ENCODE data around the gene MTHFSD.

Gene MTHFSD

DNA sequence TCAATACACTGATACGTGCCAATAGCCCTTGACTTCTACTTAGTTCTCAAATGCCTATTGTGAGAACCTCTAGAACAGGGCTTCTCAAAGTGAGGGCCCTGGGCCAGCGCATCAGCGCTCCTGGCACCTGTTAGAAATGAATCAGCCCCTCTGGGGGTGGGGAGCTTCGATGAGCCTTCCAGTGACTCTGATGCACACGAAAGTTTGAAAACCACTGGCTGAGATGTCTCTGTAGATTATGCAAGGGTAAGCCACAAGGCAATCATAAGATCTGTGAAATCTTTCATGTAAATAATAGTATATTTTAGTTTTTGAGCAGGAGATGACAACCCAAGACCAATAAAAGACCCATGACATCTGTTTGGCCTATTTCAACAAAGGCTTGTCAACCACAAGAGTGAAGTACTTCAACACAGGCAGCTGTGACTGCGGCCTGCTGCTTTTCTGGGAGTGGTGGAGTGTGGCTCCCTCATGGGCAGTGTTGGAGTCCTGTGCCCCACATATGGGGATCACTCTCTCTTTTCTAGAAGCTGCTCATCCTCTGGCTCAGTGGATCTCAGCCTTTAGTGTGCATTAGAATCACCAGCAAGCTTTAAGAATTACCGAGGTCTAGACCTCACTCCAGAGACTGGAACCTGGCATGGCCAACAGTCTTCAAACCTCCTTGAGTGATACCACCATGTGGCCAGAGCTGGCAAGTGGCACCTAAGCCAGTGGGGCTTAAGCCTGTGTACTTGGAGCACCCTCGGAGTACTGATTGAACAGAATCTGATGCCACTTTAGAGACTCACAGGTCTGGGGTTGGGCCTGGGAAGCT, 5.8 kb downstream of the MTHFSD start:
- no peak for DNase-seq

DNA sequence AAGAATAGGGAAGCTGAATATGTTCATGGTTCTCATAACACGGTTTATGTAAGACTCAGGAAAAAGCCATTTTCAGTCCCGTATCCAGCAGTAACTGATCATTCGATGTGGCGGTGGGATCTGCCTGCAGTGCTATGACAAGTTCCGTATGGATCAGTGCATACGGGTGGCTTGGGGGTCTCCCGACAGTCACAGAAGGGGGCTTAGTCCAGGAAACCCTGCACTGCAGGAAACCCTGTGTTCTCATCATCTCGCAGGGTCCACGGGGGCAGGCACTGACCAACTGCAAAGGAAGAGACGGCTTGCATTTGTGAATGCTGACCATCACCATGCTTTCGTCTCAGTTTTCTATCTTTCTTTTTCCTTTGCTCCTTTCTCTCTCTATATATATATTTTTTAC, 7.7 kb downstream of the MTHFSD start:
- no peak for DNase-seq

DNA sequence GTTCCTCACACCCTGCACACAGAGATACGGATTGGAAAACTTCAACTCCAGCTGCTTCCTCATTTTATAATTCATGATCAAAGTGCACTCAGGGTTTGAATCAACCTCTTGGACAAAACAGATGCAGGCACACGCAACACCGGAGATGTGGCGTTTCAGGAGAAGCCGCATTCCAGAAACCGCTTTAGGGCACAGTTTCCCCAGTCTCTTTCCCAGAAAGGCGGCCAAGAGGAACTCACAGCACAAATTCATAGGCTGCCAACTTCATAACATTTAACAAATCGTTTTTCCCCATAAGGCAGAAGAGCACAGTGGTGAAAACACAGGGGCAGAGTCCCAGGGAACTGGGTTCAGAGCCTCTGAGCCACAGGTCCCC, 8.4 kb downstream of the MTHFSD start:
- DNase-seq, result no peak

DNA sequence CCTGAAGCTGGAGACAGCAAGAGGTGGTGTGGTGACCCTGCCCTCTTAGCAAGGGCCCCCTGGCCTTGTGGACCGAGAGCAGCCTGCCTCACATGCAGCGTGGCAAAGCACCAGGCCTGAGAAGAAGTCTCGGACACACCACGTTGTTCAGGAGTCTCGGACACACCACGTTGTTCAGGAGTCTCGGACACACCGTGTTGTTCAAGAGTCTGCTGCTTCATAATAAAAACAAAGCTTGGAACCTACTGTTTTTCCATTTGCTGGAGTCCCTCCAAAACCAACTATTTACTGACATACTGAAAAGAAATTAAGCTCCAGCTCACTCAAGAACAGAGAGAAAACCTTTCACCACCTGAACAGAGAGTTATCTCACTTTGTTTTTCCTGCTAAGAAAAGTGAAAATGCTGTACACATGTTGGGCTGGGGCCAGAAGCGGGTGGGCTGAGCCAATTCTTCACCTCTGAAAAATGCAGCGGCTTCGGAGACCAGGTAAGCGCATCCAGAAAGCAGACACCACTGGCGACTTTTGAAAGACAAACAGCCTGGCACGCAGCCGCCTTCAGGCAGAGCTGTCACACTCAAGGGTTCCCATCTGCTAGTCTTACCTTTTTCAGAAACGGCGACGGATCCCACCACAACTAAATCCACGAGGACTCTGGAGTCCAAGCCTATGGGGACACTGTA, 8.9 kb downstream of the MTHFSD start:
- DNase-seq, result no peak

DNA sequence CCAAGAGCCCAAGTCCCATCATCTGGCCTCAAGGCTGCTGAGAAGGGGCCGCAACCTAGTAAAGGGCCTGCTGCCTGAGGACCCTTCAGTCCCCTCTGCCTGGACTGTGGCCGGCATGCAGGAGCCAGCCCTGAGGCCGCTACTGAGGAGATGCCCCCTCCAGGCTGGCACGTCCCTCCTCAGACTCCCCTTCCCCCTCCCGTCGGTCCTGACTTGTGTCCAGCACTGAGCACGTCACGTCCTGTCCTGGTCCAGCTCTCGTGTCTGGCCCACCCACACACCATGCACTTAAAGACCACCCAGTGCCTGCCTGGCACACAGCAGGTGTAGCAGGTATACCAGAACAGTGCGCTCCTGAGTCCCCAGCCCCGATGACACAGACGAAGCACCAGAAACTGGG, 9.6 kb downstream of the MTHFSD start:
- DNase-seq, result no peak

DNA sequence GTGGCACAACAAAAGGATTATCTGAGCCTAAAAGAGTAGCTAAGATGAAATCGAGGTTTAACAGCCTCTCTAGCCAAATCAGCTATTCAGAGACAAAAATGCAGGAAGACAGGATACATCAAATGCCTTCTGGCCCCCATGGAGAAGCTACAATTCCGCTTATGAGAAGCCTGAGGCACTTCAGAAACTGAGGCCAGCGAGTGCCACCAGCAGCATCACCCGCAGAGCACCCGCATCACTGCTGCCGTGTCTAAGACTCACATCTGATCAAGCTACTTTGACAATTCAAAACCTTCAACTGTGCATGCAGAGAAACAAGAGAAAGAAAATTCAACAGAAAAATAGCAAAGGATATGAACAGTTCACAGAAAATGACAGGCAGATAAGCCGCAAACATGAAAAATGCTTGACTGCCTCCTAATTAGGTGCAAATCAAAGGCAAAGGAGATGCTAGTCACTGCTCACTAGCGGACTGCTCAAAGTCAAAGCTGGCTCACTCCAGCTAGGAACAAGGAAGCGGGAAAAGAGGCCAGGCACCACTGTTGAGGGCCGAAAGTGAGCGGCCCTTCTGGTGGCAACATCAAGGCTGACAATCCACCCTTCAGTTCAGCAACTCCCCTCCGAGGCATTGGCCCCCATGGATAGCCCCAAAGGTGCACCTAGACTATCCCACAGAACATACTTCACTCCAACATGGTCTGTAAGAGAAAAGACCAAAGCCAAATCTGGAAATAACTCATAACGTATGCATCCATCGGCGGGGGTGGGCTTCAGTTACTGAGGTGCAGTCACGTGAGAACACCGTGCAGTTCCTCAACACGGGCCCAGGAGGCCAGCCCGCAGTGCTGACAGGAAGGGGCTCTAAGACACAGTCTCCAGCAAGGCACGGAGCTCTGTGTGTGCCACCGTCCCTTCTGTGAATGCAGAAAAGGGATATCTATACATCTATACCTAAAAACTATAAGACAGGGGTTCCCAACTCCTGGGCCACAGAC, 12.0 kb downstream of the MTHFSD start:
- DNase-seq, result no peak

DNA sequence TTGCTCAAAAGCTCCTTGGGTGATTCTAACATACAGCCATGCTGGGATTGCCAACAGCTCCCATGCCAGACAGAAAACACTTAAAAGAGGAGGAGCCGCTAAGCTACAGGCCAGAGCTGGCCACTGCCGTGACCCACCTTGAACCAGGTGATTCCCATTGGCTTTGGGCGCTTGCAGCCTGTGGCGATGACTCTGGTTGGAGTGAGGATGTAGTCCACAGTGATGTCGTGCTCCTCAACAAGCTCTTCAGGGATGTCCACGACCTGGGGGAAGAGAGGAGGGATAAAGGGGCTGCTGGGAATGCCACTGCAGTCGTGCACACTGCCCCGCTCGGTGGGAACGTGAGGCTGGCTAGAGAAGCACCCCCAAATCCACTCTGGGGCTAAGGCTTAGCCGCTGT, 13.5 kb downstream of the MTHFSD start:
- no peak for DNase-seq

DNA sequence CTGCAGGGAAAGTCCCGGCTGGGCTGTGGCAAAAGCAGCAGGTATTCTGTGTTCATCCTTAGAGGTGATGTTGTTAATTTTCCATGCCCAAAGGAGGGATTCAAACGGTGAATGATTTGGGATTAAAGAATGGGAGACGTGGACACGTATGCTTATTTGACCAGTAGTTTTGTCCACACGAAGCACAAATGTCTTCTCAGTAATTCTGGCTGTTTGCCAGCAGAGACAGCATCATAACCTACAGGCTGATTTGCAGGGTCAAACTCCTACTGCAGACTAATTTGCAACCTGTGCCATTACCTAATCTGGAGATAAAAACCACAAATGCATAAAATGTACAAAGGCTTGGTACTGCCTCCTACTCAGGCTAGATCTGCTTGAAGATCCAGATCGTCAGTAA, 14.1 kb downstream of the MTHFSD start:
- no peak for DNase-seq

DNA sequence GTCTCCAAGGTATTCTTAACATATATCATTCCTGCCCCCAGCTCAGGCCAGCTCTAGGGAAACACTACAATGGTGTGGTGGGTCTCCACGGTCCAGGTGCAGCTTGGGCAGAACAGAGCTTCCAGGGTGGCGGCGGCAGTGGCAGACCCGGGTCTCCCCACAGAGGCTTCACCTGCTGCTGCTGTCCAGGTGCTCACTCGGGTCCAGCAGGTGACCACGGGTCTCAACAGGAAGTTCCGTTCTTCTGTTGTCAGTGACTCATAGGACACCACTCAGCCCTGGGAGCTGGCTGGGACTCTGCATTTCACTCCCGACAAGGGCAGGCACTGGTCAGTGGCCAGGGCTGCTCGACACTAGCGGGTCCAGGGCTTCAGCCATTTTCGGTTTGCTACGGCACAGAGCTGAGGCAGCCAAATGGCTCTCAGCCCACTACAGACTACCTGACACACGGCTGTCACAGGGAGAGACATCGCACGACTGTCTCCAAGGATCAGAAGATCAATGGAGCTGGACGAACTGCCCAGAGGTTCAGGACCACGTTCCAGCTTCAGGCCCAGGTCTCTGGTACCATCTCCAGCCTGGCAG, 16.7 kb downstream of the MTHFSD start:
- no peak for DNase-seq

DNA sequence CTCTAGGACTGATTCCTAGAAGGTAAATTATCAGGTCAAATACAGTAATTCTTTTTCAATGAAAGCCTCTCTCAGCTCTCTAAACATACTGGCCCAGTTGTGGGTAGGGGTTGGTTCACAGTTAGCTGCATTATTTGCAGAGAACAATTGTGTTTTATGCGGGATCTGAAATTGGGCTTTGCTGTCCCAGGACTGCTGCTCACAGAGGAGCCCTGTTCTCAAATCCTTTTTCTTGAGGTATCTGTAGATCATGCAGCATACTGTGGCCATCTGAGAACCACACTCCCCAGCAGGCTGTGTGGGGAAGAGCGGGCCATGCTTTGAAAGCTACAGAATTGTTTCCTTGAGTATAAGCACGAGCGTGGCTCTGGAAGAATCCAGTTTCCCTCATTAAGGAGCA, 17.5 kb downstream of the MTHFSD start:
- no peak for DNase-seq

DNA sequence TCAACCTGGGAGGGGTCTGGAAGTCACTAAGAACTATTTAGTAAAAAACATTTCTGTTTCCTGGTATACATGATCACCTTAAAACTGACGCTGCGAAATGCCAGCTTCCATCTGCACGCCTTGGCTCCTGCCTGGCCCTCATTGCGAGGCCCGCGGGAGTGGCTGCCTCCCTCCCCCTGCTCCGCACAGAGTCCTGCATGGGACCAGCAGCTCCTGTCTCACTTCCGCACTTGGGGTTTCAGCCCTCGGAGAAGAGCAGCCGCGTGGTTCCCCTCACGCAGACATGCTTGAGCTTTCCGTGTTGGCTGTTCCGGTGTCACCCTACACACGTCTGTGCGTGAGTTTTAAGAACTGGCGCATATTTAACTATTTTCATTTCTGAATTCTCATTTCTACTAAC, 18.4 kb downstream of the MTHFSD start:
- DNase-seq, result no peak

DNA sequence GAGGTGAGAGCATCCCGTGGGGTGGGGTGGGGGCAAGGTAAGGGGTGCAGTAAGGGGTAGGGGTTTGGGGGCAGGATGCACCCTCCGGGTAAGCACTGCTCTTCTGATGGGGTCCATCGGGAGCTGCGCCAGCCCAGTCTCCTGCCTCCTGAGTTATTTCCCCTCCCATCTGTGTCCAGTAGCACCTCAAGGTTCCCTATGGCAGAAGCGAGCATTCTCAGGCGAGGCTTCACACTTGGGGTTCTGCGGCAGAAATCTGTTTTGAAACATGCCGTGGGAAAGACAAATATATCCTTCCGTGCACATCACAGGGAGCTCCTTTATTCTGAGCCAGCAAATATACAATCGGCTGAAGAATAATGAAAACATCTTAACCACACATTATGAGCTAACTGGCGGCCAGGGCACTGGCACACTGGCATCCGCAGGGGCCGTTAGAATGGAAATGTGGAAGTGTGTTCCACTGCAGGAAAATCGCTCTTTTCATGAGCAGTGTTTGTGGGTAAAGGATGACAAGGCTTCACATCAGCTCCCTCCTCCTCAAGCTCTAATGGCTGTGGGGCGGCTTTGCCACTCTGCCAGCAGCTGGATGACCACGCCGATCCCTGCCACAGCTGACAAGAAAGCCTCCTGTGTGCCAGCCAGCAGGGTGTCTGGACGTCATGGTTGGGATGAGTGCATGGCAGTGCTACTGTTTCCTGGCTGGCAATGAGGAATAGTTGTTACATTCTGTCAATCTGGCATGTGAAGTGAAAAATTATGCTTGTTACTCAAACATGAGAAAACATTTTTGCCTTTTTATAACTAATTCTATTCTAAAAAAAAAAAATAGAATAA, 20.0 kb downstream of the MTHFSD start:
- DNase-seq, result no peak

DNA sequence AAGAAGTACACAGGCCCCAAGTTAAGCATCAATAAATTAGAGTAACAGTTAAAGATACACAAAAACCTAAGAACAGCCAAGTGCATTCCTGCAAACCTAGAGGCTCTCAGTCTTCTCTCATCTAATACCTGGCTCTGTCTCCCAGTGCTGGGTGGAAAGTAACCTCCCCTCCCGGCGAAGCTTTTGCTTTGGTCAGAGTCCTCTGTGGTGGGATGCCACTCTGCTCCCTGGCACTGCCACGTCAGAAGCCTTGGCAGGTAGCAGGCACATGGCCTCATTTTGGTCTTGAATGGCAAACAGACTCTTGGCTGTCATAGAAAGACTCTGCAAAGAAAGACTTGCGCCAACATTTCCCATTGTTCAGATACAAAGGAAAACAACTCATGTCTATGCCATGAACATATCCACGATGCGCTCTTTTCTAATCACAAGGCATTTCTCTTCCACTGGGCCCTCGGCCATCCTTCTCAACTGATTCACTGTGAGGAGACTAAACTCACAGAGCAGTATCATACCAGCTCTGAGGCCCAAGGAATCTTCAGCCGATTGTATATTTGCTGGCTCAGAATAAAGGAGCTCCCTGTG, 21.2 kb downstream of the MTHFSD start:
- no peak for DNase-seq

DNA sequence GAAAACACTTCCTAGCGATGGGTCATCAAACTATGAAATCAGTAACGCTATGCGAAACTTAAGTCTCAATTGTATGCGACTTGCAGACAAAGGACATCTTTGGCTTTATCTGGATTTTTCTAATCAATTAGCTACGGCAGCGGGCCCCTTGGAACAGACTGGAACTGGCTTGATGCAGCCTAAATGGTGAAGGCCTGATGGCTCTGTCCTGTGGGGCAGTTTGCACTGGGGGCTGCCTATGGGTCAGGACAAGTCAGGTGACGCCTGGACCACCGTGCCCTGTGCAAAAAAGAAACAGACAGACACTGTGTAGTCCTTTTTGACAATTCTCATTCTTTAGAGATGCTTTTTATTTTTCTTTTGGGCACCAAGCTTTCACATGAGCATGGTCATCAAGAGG, 22.0 kb downstream of the MTHFSD start:
- no peak for DNase-seq

DNA sequence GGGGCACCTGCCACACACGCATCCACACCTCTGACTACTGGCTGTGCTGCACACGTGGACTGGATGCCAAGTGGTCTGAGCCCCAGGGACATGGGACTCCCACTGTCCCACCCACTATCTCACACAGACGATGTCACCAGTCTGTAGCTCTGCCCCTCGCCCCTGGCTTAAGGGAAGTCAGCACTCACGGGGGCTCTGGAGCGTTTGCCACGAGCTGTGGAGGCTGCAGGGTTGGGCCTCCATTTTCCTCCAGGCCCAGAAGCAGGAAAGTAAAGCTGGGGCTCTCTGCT, 22.6 kb downstream of the MTHFSD start:
- DNase-seq, result no peak

DNA sequence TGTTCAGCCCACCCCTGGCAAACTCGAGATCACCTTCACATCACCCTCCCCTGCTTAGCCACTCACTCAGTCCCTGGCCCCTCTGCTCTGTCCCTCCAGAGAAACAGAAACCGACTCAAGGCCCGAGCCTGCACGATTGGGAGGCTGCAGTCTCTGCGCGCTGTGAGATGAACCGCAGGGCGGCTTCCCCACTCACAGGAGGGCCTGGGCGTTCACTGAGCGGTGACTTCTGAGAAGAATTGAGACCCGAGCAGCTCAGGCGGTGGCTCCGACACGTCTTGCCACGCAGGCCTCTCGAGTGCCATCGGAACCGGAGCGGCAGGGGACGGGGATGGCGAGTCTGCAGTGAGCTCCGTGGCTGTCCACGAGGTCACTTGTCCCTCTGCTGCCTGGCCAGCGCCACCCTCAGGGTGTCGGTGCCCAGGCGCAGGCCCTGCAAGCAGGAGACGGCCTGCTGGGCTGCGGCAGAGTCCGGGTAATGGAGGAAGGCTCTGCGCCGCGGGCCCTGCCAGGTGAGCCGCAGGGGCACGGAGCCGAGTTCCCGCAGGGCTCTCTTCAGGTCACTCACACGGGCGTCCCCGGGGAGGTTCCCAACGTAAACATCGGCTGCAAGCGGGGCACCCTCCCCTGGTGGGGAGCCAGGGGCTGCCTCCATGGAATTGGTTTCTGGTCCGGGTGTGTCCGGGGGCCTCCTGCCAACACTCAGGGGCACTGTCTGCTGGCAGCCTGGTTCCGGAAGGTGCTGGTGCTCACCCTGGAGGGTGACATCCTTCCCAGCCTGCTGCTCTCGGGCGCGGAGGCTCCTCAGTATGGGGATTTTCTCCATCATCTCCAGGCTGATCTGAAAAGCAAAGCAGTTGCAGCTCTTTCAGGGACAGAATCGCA, 23.2 kb downstream of the MTHFSD start:
- no peak for DNase-seq

DNA sequence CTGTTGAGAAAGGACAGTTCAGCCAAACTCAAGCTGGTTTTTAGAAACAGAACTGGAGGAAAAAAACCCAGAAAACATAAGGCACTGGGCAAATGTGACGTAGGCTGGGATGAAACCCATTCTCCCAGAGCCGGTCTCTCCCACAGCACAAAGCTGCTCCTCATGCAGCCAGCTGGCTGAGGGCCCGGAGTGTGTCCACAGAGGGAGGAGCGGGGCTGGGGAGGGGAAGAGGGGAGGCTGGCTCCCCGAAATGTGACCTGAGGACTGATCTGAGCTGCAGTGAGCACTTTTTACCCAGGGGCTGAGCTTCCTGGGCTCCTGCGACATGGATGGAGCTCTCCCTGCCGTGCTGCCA, 23.9 kb downstream of the MTHFSD start:
- no peak for DNase-seq

DNA sequence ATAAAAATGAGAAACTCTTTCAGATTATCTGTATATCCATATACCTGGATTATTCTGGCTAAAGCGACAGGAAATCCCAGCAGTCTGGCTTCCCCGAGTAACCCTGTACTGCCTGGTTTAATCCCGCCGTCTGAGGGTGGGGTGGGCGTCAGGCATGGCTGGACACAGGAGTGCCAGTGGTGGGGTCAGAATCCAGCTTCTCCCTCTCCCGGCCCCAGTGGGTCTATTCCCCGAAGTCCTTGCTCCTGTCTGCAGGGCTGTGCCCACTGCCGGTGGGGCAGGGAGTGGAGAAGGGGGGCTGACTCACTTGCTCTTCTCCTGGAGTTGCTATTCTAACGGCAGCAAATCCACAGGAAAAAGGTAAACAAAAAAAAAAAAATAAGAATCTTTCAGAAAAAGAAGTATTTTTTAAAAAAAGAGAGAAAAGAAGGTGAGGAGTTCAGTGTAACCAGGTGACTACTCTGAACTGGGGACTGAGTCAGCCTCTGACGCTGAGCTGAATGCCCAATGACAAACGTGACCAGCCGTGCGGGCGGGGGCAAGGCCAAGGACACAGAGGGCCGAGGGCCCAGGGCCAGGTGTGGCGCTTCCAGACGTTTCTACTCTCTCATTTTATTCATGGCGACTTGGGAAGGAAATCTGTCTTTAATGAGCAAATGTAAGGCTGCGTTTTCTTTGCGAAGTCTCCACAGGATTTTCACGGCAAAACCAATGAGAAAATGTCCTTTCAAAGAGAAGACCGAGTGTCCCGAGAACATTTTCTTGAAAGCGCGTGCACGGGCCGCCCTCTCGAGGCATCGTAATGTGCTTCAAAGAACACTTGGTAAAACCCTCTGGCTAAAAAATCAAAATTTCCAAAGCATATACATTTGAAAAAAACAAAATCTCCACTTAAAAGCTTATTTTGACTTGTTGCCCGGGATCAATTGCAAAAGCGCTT, 24.5 kb downstream of the MTHFSD start:
- DNase-seq, result no peak

DNA sequence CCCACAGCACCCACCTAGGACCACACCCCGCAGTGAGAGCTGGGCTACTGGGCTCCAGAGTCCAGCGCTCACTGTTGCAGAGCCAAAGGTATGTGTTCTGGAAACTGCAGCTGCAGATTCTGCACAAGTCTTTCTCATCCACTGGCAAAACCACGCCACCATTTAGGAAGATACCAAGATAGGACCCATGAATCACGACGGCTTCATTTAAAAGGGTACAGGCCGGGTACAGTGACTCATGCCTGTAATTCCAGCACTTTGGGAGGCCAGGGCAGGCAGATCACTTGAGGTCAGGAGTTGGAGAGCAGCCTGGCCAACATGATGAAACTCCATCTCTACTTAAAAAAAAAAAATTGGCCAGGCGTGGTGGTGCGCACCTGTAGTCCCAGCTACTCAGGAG, 25.9 kb downstream of the MTHFSD start:
- DNase-seq, result no peak
